NCI-H1417 (cell line): ENCODE data around the gene ZCWPW1.
"Not testable (repeated sequence)": the region's sequence is repeated elsewhere in the genome, so short reads cannot be mapped to it uniquely, and the experiment has no call there.

Experiments used
- DNase-seq, 3 experiments: peaks; one replicate each; lab custom pipeline; 2025; lab: John Stamatoyannopoulos, UW

ZCWPW1 gene

DNA sequence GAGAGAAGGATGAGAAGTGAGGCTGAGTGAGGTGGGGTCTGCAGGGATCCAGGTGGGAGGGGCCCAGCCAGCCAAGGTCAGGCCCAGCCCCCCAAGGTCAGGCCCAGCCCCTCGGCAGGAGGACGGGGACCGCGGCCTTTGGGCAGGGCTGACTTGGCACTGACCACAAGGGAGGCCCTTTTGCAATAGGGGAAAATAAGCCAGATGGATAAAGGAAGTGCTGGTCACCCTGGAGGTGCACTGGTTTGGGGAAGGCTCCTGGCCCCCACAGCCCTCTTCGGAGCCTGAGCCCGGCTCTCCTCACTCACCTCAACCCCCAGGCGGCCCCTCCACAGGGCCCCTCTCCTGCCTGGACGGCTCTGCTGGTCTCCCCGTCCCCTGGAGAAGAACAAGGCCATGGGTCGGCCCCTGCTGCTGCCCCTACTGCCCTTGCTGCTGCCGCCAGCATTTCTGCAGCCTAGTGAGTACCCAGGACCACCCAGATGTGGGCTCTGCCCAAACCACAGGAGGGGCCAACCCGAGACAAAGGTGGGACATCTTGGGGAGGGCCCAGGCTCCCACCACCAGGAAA lies 55.2 kb downstream of the ZCWPW1 start, which contains the start of gene PILRA:
PILRA (plus strand) TSS at position 227 of the 571 bp plus-strand sequence; CDS start at position 397, 170 bp downstream.
- DNase-seq = no peak

GRCh38 chr7:100372694-100373093 lies 55.8 kb downstream of the ZCWPW1 start:
- DNase-seq = no peak

DNA sequence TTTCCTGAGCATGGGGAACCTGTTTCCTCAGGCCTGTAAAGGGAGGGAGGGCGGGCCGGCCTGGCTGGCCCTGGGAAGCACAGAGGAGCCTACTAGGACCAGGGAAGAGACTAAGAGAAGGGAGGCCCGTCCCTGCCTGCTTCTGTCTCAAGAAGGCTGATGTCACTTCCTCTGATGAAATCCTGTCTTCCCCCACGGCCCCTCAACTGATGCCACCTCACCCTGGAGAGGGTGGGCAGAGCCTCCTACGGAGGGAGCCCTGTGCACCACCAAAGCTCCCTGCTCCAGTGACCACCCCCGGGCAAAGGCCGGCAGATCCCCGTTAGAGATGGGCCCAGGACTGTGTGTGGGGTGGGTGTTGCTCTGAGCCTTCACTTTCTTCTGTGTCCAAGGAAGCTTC lies 56.2 kb downstream of the ZCWPW1 start:
- no peak for DNase-seq

- no peak for DNase-seq
Measured at GRCh38 chr7:100371561-100372171, 56.8 kb downstream of the ZCWPW1 start.

- DNase-seq = no peak
Measured at GRCh38 chr7:100370746-100371145, 57.8 kb downstream of the ZCWPW1 start.

GRCh38 chr7:100370303-100370702 lies 58.2 kb downstream of the ZCWPW1 start:
- no peak for DNase-seq

- no peak for DNase-seq
Measured at GRCh38 chr7:100369105-100369504, 59.4 kb downstream of the ZCWPW1 start.

GRCh38 chr7:100367676-100368613 lies 60.6 kb downstream of the ZCWPW1 start:
- DNase-seq = no peak

DNA sequence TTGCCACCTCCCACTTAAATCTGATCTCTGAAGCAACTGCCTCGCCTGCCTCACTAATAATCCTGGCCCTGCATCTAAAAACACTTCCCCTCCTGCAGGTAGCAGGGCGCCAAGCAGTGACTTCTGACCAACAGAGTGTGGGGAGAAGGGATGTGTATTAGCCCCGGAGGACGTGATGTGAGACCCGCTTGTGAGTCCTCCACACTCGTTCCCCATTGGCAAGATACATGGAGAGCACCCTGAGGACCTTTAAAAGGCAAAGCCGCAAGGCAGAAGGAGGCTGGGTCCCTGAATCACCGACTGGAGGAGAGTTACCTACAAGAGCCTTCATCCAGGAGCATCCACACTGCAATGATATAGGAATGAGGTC lies 61.3 kb downstream of the ZCWPW1 start:
- DNase-seq = no peak

- DNase-seq = no peak
Measured at GRCh38 chr7:100366411-100367250, 61.9 kb downstream of the ZCWPW1 start.

DNA sequence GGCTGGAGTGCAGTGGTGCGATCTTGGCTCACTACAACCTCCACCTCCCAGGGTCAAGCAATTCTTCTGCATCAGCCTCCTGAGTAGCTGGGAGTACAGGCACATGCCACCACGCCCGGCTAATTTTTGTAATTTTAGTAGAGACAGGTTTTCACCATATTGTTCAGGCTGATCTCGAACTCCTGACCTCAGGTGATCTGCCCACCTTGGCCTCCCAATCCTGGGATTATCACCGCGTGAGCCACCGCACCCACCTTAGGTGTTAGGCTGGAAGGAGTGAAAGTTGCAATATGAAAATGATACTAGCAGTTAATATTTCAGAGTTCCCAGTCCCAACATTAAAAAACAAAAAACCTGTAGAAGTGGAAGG lies 62.5 kb downstream of the ZCWPW1 start:
- not testable (repeated sequence) for DNase-seq

DNA sequence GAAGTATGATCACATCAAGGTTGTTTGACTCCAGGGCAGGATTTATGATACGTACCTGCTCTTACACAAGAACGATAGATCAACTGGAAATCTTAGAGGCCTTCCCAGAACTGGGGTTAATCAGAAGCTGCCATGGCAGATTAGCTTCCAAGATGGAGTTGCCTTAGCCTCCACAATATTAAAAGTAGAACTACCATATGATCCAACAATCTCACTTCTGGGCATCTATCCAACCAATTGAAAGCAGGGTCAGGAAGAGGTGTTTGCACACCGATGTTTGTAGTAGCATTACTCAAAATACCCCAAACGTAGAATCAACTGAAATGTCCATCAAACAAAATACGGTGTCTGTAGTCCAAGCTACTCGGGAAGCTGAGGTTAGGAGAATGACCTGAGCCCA lies 64.0 kb downstream of the ZCWPW1 start:
- no peak for DNase-seq

DNA sequence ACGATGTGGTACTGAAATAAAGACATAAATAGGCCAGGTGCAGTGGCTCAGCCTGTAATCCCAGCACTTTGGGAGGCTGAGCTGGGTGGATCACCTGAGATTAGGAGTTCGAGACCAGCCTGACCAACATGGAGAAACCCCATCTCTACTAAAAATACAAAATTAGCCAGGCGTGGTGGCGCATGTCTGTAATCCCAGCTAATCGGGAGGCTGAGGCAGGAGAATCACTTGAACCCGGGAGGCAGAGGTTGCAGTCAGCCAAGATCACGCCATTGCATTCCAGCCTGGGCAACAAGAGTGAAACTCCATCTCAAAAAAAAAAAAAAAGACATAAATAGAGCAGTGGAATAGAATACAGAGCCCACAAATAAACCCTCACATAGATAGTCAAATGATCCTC lies 64.7 kb downstream of the ZCWPW1 start:
- not testable (repeated sequence) for DNase-seq

GRCh38 chr7:100363098-100363497 lies 65.4 kb downstream of the ZCWPW1 start:
- DNase-seq = no peak

DNA sequence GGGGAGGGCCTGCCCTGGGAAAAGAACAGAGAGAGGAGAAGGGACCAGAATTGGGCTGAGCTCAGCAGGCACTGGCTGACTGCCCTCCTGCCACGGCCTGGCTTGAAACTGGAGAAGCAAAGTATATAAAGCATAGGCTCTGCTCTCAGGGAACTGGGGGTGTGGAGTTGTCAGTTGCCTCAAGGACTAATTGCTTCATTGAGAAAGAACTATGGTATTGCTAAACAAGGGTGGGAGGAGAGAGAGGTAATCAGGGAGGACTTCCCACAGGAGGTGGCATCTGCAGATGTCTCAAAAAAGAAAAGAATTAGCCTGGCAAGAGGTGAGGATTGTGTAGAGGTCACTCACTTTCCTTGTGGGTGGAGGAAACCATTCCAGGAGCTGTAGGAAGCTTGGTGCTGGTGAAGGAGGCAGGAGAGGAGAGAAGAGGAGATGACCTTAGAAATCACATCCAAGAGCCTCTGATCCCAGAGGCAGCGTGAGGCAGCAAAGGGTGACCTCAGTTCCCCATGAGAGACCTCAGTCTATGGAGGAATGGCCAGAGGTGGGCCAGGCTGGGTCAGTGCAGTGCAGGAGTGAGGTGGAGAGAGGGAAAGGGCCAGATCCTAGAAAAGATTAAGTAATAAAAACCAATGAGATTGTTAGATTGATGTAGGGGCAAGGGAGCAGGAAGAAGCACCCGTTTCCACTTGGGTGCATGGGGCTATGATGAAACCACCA lies 68.2 kb downstream of the ZCWPW1 start:
- DNase-seq = no peak

DNA sequence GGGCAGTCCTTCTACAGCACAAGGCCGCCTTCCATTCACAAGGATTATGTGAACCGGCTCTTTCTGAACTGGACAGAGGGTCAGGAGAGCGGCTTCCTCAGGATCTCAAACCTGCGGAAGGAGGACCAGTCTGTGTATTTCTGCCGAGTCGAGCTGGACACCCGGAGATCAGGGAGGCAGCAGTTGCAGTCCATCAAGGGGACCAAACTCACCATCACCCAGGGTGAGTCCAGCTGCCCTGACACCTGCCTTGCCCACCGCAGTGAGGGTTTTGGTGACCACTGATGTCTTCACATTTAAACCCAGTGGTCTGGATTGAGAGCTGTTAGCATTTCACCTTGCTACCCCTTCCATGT lies 69.7 kb downstream of the ZCWPW1 start:
- DNase-seq = no peak

DNA sequence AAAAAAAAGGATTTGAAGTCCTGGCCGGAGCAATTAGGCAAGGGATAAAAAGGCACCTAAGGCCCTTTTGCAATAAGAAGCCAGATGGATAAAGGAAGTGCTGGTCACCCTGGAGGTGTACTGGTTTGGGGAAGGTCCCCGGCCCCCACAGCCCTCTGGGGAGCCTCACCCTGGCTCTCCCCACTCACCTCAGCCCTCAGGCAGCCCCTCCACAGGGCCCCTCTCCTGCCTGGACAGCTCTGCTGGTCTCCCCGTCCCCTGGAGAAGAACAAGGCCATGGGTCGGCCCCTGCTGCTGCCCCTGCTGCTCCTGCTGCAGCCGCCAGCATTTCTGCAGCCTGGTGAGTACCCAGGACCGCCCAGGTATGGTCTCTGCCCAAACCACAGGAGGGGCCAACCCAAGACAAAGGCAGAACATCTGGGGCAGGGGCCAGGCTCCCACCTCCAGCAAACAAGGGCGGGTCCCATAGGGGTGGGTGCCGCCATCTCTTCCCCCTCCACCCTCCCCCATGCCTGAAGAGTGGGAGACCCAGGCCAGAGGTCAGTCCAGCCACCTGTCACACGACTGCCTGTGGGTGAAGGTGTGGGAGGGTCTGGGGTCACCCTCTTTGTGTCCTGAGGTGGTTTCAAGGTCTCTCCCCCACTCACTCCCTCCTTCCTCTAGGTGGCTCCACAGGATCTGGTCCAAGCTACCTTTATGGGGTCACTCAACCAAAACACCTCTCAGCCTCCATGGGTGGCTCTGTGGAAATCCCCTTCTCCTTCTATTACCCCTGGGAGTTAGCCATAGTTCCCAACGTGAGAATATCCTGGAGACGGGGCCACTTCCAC lies 70.3 kb downstream of the ZCWPW1 start, which contains the start of gene PILRB:
PILRB (plus strand) TSS at position 91 of the 830 bp plus-strand sequence; CDS start at position 277, 186 bp downstream.
- no peak for DNase-seq

- DNase-seq = no peak
Measured at GRCh38 chr7:100357131-100357561, 71.4 kb downstream of the ZCWPW1 start.

- DNase-seq = no peak
Measured at GRCh38 chr7:100356416-100357068, 72.0 kb downstream of the ZCWPW1 start.
